NCI-H146 treated with DMSO at 0.1 percent for 48 hours (cell line): ENCODE results near the gene PRRX1.

Source experiments
- DNase-seq: peaks from one replicate; lab custom pipeline; 2025; ENCODE audit not compliant: unreplicated experiment; lab: John Stamatoyannopoulos, UW

The PRRX1 gene

DNA sequence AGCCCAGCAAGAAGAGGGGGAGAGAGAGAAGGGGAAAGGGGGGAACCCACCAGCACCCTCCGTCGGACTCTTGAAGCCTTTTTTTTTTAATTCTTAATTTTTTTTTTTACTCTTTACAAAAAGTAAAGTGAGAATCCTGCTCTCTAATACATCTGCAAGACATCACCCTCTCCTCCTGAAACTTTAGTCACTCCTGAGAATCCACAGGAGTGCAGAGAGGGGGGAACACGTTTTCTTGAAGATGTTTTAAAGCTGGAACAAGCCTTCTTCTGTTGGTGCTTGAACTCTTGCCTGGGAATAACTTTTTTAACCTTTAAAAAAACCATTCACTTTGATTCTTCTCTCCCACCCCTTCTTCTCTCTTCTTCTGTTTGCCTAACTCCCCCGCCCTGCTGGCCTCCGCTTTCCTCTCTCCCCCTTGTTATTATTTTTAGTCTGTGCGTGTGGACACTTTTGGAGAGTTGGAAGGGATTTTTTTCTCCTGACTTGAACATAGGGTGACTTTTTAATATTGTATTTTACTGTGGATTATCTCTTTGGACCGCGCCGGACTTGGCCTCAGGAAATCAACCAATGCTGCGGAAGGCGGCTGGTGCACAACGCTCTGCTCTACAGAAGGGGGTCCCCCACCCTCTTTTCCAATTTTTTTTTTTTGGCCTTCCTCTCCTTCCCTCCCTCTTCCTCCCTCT is 383 bp upstream of the PRRX1 start:
- DNase-seq, result no peak

DNA sequence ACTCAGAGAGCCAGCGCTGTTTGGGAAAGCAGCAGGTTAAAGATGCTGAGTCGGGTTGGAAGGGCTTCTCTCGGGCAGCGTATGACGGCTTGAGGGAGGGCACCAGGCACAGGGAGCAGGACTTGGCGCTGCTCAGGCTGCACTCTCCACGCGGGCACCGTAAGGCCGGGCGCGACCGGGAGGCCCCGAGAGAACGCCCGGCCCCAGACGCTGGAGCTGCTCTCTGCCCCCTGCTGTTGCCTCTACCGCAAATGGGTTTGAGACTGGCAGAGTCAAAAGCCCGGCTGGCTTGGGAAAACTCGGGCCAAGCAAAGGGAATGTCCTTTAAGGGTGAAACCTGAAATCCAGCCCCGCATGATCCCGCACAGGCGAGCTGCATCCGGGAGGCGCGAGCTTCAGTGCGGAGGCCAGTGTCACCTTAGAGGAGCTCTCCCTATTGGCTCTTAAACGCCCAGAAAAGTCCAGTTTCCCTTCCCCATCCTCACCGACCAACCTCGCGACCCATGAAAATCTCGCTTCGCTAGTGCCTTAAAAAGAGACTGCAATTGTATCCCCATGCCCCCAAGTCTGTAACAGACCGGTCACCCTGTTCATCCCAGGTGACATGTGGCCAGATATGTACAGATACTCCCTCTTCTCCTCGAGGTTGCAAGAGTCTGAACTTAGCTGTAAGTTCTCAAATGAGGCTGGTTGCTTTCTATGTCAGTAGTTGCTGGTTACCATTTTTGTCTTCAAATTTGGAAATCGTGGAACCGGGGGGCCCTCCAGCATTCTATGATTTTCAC is 1.1 kb downstream of the PRRX1 start:
- DNase-seq, result no peak

DNA sequence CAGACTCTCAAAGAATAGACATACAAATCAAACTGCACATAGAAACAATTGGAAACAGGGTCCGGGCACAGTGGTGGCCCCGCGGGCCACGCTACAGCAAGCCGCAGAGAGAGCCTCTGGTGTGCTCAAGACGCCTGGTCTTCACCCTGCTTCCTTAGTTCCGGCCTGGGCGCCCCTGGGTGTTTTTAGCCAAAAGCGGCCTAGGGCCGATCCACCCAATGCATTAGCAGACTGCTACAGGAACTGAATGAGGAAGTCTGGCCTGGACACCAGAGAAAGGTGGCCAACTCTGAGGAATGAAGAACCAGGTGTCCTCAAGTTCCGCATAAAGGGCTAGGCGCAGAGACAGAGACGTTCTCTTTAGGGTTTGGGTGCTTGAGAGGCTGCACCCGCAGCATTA is 1.7 kb downstream of the PRRX1 start:
- no peak for DNase-seq

DNA sequence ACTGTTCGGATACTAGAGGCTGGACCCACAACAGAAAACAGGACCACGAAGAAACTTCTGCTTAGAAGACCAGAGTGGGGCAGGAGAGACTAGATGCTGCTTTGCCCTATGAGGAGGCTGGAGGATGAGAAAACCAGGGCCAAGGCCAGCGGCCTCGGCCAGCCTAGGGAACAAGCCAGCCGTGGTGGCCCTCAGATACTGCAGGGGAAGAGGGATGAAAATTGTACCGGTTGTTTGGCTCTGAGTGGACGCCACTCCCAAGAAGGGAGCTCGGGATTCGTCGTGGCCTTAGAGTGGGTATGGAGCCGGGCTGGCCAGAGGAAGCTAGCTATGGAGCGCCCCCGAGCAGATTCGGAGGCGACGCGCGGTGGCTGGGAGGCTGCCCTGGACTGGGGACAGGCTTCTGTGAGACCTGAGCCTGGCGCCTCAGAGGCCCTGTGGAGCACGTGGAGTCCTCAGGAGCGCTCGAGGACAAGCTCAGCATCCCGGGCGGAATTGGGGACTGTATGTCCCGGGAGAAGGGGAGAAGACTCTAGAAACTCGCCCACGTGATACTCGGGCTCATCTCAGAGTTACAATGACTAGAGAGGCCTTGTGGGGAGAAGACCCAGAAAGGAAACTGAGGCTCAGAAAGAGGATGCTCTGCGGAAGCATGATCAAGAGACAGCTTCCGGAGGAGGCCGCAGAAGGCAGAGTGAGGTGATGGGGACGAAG is 2.8 kb downstream of the PRRX1 start:
- DNase-seq, result no peak

DNA sequence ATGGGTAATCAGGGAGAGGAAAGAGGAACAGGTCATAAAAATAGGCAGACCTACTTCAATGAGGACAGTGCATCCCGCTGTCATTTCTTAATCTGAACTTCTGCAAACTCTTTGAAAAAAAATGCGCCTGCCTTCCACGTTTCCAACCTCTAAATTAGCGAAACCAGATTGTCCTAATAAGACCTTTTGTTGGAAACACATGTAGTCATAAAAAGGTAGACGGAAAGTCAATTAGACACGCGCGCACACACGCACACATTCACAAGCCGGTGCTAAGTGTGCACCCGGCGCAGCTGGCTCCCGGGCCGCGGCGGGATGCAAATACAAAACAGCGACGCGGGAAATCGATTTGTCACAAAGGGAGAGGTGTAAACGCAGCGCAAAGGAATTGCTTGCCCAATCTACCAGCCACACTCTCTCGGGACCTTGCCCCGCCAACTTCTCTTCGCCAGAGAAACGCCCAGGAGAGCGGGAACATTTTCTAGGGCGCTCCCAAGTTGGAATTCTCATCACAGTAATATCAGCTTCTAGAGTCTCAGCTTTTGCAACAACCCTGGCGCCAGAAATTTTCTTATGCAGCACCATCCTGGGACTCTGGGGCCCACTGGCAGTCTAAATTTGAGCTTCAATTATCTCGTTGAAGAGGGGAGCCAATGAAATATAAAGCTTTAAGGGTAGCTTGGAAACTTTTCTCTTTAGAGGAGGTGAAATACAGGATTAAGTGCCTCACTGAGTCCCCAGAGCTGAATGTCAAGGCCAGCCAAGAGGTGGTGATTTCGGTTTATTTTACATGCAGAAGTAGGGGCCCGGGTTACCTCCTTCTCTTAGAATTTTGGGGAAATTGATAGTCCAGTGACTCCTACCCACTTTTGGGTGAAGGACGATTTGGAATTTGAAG is 4.5 kb downstream of the PRRX1 start:
- no peak for DNase-seq

DNA sequence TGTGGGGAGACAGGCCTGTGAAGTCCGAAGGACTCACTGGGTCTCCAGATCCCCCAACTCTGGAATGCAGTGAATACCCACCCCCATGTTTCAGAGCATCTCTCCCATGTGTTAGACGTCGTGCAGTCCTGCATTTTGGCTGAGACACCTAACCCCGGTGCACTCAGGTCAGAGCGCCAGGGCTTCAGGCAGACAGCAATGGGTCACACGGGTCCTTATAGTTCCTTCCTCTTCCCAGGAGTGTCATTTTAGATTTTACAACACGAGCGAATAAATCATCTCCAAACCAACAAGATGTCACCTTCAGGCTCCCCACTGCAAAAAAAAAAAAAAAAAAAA is 5.1 kb downstream of the PRRX1 start:
- no peak for DNase-seq

DNA sequence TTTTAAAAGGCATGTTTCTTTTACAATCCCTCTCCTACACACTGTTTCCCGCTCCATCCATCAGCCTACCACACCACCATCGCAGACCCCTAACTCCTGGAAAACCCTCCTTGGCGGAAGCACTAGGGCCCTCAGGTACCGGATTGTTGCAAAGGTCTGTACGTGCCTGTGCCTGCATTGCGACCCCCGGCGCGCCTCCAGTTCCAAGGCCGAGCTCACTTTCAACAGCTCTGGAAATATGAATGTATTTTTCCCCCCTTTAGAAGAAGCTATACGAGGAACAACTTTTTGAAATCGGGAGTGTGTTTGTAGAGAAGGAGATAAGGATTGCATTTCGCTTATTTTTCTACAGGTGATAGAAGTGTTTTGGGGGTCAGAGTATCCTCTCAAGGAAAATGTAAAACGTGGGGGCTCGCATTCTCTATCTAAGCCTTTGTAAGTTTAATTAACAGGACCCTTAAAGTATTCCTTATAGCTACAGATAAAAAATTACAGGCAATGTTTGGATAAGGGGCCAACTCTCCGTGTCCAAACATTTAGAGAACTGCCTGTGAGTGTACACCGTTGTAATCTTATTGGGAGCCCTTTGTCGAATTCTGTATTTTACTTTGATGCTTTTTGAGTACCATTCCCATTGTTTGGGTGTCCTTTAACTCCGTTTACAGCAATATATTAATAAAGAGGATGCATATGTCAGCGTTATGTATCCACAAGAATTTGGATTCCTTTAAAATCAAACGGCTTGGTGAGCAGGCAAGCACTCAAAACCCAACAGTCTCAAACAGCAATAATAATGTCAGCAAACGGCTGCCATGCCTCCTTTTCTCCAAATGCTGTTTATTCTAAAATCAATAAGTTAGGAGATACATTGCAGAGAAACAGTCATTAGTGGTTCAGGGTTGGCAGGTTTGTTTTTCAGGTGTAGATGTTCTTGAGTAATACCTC is 5.9 kb downstream of the PRRX1 start:
- DNase-seq, result no peak

DNA sequence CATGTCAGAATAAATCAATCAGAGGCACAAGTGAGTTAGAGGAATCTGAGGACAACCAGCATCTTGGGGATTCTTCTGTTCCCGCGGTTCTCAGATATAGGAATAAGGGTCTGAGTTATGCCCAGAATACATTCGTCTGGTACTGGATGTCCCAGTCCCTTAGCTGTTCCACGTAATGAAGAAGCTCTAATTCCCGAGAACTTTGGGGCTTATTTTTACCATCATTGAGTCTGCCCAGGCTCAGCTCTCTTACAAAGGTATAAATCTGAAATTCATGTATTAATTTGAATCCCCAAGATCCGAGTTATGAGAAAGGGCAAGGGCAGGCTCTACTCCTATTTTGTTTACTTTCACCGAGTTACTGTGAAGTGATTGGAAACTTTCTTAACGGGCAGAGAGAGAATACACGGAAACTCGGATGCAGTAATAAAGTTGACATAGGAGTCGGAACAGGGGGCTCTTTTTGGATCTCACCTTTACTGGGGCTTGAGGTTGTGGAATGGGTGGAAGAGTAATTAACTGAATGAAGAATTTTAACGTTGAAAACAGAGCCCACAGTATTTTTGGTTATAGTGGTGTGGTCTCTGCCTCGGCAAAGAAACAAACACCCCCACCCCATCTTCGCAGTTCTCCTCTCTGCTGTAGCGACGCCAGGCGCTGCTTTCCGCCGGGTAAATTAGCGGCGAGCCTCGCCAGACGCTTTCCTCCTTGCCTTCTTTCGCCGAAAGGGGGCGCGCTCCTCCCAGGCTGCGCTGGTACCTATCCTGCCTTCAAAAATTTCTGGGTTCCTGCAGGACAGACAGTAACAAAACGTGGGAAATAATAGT is 7.1 kb downstream of the PRRX1 start:
- DNase-seq, result no peak

DNA sequence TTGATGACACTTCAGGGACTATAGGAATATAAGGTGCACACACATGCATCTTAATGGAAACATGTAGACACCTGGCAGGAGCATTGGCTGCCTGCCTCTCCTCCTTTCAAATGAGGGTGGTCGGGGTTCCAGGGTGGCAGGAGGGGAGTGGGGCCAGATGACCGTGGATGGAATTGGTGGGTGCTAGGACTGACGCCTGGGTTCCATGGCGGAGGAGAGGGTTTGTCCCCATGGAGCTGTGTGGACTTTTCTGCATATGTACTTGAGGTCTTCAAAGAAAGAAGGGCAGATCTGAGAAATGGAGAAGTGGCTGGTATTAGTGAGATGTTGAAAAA is 7.7 kb downstream of the PRRX1 start:
- DNase-seq, result no peak

DNA sequence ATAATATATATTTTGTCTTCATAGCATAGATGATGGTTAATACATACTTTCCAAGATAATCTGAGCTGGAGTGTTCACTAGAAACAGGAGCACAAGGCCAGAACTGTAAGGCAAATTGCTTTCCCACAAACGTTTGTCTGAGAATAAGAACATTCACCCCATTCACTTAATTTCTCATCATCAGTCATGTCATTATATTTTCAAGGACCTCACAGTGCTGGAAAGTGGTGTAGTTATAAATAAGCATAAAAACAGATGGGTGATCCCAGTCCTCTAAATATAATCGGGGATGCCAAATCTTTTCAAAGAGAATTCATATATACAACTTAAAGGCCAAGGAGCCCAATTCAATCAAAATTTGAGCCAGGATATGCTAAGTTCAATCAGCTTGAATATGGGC is 8.4 kb downstream of the PRRX1 start:
- no peak for DNase-seq

DNA sequence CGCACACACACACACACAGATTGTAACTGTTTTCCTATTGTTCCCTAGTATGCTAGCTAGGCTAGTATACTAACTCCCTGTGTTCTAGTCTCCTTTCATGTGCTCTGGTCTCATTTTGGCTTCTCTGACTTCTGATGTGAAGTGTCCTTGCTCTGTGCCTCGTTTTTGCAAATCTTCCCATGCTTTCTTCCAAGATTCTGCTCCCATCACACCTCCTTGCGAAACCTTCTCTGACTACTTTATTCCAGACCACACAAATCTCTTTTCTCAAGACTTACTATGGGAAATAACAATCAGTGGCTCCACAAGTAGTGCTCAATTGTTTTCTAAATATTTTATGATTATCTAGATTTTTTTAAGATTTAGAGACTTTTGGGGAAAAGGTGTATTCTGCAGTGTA is 10.3 kb downstream of the PRRX1 start:
- no peak for DNase-seq

DNA sequence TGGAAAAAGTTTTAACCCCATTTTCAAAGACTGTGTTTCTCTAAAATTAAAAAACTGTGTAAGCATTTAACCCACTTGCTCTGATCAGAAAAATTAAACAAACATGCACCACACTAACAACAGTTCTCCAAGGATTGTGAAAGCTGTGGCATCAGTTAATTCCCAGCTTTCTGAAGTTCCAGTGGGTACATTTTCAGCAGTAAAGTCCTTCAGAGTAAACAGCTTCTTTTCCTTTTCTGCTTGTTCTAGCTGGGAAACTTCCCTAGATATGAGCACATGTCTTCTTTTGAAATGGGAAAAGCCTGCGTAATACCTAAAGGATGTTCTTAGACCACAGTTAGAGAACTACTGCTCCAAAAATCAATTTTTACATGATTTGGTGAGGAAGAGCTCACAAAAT is 11.1 kb downstream of the PRRX1 start:
- DNase-seq, result no peak

DNA sequence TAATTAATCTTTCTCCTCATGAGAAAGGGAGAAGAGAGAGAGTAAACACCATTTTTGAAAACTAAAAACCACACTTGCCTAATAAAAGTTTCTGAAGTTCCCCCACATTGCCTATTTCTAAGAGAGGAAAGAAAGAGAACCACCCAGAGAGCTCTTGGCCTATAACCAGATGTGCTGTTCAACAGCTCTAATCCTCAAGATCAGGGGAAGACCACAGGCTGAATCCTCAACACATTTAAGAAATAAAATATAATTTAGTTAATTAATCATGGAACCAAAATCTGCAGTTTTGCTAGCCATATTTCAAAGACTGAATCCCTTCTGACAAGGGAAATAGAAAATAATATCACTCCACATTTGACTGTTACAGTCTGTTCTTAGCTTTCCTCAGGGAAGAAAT is 11.9 kb downstream of the PRRX1 start:
- no peak for DNase-seq

DNA sequence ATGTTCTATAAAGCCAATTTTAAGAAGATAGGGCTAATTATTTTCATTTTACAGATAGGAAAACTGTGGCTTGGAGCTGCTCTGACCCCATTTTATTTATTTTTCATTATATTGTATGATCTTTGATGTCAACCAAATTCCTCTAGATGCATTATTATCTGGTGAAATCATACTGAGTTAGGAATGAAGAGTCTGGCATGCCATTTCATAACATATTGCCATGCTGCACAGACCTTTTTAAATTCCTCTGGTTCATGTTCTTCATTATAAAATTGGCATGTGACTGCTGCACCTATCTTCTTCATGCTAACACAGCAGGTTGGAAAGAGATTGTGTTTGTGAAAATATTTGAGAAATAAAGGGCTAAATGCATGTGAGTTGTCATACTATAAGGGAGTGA is 12.7 kb downstream of the PRRX1 start:
- no peak for DNase-seq

DNA sequence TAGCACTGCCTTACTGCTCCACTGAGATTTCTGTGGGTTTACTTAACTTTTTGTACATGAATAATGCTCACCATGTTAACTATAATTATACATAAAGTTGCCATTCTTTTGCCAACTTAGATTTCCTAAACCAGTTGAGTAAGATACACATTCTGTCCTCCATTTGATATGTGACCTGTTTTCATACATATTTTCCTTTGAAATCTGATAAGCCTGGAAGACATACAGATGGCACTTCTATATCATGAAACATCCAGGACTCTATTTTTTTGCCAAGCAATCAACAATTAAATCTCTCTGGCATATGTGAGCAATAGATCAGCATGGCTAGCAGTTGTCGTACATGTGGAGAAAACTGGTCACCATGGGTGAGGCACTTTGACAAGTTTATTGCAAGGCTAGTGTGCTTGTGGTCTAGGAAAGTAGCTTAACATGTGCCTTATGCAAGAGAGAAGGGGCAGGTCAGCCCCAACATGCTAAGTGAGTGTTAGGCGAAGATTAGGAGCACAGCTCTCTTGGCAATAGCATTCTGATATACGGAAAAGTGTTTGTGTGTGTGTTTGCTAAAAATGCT is 14.2 kb downstream of the PRRX1 start:
- DNase-seq, result no peak

DNA sequence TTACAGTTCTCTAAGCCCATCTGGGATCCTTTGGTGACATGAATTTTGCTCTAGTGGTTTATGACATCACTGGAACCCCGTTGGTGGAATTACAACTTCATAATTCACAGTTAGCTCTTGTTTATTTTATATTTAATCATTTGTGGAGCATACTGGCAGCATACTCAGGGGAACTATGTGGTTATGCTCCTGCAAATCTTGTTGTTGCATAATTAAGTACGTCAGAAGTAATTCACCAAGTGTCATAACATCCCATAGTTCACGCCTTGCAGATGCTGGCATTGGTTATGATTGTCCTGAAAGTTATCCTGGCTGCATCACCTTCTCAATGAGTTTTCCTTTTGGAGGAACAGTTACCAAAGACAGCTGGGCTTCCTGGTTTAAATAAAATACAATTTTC is 16.5 kb downstream of the PRRX1 start:
- DNase-seq, result no peak

DNA sequence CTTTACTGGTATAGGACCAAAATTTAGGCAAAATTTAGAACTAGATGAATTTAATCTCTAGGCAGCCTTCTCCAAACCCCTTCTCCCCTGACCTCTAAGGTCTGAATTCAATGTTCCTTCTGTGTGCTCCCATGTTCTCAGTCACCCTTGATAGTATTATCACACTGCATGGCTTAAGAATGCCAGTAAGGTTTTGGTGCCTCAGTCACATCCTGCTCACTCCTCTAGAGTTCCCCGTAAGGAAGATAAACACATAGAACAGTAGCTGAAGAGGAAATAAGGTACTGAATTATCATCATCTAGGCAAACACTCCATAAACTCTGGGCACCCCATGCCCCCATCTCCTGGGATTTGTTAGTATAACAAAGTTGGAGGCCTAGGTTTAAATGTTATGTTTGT is 18.2 kb downstream of the PRRX1 start:
- DNase-seq, result no peak

DNA sequence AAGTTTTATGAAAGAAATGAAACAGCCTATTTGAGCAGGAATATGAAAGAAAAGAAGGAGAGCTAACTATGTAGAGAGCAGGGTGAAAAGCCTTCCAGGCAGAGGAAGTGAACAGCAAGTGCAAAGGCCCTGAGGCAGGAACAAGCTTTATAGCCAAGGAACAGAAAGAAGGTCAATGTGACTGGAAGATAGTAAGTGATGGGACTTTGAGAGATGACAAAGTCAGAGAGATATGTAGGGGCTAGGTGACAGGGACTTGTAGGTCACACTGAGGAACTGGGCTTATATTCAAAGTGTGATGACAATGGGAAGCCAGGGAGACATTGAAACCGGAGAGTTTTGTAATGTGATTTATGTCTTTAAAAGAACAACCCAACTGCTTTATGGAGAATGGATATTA is 18.9 kb downstream of the PRRX1 start:
- DNase-seq, result no peak

DNA sequence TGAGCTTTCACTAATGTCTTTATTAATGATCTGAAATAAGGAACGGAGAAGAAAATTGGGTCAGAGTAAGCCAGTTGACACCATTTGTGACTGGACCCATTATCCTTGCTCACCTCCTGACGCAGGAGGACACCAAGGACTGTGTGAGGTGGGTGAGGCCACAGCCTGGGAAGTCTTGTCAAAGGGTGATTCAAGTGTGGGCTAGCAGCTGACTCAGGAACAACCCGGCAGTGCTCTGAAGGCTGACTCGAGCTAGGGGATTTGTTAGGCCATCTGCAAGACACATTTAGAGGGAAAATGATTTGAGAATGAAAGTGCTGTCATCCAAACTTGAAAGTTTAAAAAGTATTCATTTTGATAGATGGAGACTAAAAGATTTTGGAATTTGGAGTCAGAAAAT is 21.2 kb downstream of the PRRX1 start:
- no peak for DNase-seq
